ENCODE results near the gene SLITRK4. TPM values are rescaled to one million over a fixed set of nuclear protein-coding genes. Genes with fewer than 3 reads are reported as not detected.
A peak's percentile ranks its signal among the peaks of the same experiment; 100 is the strongest.

The SLITRK4 gene
- total and polyA plus RNA-seq, 8 donors, result 0.03 to 6.2 (median 0.15) TPM; not detected in 3

GRCh38 chrX:143664302-143664701 is 28.4 kb upstream of the SLITRK4 start:
- no peaks in the 10 kb centered on the region for H3K27me3 ChIP-seq
- 25 to 44% (median 36%) methylated on average over 5 of the region's 5 CpGs for WGBS, 5 donors
- H3K9me3 ChIP-seq, result no peaks in the 10 kb centered on the region
- H3K4me1 ChIP-seq, result no peaks in the 10 kb centered on the region
- H3K4me3 ChIP-seq, result no peak overlapping the region
- DNase-seq, result peak in 1 of 2 donors; percentile 28
- no peak for TF ChIP-seq POLR2AphosphoS5 (IDR thresholded peaks at IDR 0.05)
- no peak for TF ChIP-seq EP300 (IDR thresholded peaks at IDR 0.05)
- peak in 2 of 7 experiments; percentile 37 to 38 for TF ChIP-seq CTCF (IDR thresholded peaks at IDR 0.05)
- no peak for TF ChIP-seq POLR2A (IDR thresholded peaks at IDR 0.05)
- intact Hi-C loops (cut with DNase I; ENCODE audit: low total_unique reads), result no loop called here
- H3K36me3 ChIP-seq, result no peaks in the 10 kb centered on the region
- no peak overlapping the region for H3K27ac ChIP-seq

GRCh38 chrX:143663755-143664154 is 27.9 kb upstream of the SLITRK4 start:
- H3K27ac ChIP-seq, result no peak overlapping the region
- H3K9me3 ChIP-seq, result no peaks in the 10 kb centered on the region
- no peak overlapping the region for H3K4me3 ChIP-seq
- DNase-seq, result no peak
- 37 to 56% (median 52%) methylated on average over 5 of the region's 5 CpGs for WGBS, 5 donors
- no peaks in the 10 kb centered on the region for H3K4me1 ChIP-seq
- H3K27me3 ChIP-seq, result no peaks in the 10 kb centered on the region
- H3K36me3 ChIP-seq, result no peaks in the 10 kb centered on the region
- intact Hi-C loops (cut with DNase I; ENCODE audit: low total_unique reads), result no loop called here
- no peak for TF ChIP-seq EP300 (IDR thresholded peaks at IDR 0.05)
- TF ChIP-seq POLR2AphosphoS5 (IDR thresholded peaks at IDR 0.05), result no peak
- TF ChIP-seq POLR2A (IDR thresholded peaks at IDR 0.05), result no peak
- no peak for TF ChIP-seq CTCF (IDR thresholded peaks at IDR 0.05)

GRCh38 chrX:143661286-143661685 is 25.4 kb upstream of the SLITRK4 start:
- Histone ChIP-seq H3K4me3 (no peak overlapping the region), H3K4me1 (no peaks in the 10 kb centered on the region), H3K27me3 (no peaks in the 10 kb centered on the region), H3K27ac (no peak overlapping the region), H3K9me3 (no peaks in the 10 kb centered on the region), H3K36me3 (no peaks in the 10 kb centered on the region)
- DNase-seq, result no peak
- TF ChIP-seq POLR2A (IDR thresholded peaks at IDR 0.05), result no peak
- TF ChIP-seq POLR2AphosphoS5 (IDR thresholded peaks at IDR 0.05), result no peak
- TF ChIP-seq CTCF (IDR thresholded peaks at IDR 0.05), result no peak
- TF ChIP-seq EP300 (IDR thresholded peaks at IDR 0.05), result no peak
- intact Hi-C loops (cut with DNase I; ENCODE audit: low total_unique reads), result no loop called here

GRCh38 chrX:143648705-143649104 is 12.8 kb upstream of the SLITRK4 start:
- Histone ChIP-seq H3K4me1 (no peaks in the 10 kb centered on the region), H3K36me3 (no peaks in the 10 kb centered on the region), H3K4me3 (no peak overlapping the region), H3K27ac (no peak overlapping the region), H3K27me3 (no peaks in the 10 kb centered on the region), H3K9me3 (no peaks in the 10 kb centered on the region)
- WGBS, 5 donors, result 26 to 34% (median 31%) methylated on average over 2 of the region's 2 CpGs
- no peak for DNase-seq
- TF ChIP-seq CTCF (IDR thresholded peaks at IDR 0.05) (no peak), EP300 (IDR thresholded peaks at IDR 0.05) (no peak), POLR2AphosphoS5 (IDR thresholded peaks at IDR 0.05) (no peak), POLR2A (IDR thresholded peaks at IDR 0.05) (no peak)
- intact Hi-C loops (cut with DNase I; ENCODE audit: low total_unique reads), result no loop called here
